HG03039 (cell line): ENCODE measurements around the gene CAPN15.

Experiments used
- ATAC-seq: cut with Tn5 transposase; IDR thresholded peaks from one replicate; pipeline ENCODE4 v1.9.1; 2021; ENCODE audit warnings: mild to moderate bottlenecking, moderate library complexity; ENCODE audit not compliant: unreplicated experiment

The CAPN15 gene

DNA sequence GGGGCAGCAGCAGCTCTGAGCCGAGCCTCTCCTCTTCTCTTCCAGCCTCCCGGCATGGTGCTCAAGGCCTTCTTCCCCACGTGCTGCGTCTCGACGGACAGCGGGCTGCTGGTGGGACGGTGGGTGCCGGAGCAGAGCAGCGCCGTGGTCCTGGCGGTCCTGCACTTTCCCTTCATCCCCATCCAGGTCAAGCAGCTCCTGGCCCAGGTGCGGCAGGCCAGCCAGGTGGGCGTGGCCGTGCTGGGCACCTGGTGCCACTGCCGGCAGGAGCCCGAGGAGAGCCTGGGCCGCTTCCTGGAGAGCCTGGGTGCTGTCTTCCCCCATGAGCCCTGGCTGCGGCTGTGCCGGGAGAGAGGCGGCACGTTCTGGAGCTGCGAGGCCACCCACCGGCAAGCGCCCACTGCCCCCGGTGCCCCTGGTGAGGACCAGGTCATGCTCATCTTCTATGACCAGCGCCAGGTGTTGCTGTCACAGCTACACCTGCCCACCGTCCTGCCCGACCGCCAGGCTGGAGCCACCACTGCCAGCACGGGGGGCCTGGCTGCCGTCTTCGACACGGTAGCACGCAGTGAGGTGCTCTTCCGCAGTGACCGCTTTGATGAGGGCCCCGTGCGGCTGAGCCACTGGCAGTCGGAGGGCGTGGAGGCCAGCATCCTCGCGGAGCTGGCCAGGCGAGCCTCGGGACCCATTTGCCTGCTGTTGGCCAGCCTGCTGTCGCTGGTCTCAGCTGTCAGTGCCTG, 46.7 kb downstream of the CAPN15 start:
- no peak for ATAC-seq

DNA sequence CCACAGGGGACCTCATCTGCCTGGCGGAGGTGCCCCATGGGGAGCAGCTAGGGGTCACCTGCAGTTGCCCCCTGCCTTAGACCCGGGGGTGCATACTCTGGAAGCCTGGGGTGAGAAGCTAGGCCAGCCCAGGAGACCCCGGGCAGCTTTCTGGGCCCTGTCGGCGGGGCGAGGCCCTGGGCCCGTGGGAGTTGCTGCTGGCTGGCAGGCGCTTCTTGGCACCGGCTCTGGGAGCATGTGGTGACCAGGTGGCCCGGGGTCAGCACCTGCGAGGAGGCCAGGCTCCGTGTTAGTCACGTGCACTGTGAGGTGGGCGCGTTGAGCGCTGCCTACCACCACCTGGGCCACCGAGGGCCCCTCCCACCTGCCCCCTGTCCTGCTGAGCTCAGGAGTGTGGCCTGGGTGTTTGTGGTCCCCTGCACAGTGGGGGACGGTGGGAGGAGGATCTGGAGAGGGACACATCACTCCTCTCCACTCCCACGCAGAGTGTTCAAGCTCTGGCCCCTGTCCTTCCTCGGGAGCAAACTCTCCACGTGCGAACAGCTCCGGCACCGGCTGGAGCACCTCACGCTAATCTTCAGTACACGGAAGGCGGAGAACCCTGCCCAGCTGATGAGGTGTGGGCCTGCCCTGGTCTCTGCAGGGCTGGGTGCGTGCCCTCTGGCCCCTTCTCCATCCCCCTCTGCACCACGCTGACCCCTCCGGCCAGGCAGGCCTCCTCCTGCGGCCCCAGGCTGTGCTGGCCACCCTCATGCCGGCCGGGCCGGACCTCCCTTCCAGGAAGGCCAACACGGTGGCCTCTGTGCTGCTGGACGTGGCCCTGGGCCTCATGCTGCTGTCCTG, 48.1 kb downstream of the CAPN15 start:
- no peak for ATAC-seq

GRCh38 chr16:576197-576822, 48.8 kb downstream of the CAPN15 start:
- no peak for ATAC-seq

GRCh38 chr16:576823-577201, 49.3 kb downstream of the CAPN15 start:
- ATAC-seq = no peak

GRCh38 chr16:577796-578195, 50.3 kb downstream of the CAPN15 start:
- ATAC-seq = no peak

- ATAC-seq = no peak
Measured at GRCh38 chr16:578232-578869, 50.8 kb downstream of the CAPN15 start.

GRCh38 chr16:578870-579405, 51.4 kb downstream of the CAPN15 start:
- ATAC-seq = no peak

DNA sequence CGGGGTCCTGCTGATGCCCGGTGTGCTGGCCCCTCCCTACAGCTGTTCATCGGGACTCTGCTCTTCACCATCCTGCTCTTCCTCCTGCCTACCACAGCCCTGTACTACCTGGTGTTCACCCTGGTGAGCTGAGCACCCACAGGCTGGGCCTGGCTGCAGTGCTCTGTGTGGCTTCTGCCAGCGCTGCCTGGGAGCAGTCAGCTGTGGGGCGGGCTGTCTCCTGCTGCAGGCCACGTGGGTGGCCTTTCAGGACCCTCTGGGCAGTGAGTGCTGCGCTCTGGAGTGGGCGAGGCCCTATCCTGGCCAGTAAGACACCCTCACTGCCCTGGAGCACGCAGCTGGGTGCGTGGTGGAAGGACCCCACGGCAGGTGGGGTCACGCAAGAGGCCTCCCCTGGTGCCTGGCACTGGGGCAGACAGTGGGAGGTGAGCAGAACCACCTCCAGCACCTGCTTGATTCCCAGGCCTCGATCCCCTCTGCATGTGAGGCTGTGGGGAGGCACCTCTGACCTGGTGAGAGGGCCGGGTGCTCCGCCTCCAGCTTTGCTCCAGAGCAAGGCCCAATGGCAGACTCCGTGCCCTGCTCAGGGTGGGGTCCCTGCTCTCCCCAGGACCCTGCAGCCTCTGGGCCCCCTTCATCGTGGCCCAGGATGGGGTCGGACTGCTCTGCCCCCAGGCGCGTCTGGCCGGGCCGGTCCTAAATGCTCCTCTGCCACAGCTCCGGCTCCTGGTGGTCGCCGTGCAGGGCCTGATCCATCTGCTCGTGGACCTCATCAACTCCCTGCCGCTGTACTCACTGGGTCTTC, 52.8 kb downstream of the CAPN15 start:
- no peak for ATAC-seq

DNA sequence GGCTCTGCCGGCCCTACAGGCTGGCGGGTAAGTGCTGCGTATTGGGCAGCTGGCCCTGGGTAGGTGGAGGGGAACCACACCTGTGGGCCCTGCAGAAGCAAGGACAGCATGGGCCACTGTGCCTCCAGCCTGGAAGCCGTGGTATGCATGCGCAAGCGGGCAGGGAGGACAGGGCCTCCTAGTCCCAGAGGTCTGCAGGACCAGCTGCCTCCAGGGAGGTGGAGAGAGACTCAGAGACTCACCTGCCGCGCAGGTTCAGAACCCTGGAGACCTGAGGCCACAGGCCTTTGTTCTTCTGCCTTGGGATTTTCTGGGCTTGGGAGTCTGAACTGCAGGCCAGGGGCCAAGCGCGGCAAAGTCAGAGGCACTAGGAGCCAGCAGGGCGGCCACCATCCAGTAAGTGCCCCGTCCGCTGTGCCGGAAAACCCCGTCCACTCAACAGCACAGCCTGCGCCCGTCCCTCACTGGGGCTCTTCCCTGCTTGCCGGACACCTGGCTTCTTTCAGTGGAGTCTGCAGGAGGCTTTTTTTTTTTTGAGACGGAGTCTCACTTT, 53.5 kb downstream of the CAPN15 start:
- no peak for ATAC-seq

GRCh38 chr16:582218-582613, 54.7 kb downstream of the CAPN15 start:
- ATAC-seq = no peak

DNA sequence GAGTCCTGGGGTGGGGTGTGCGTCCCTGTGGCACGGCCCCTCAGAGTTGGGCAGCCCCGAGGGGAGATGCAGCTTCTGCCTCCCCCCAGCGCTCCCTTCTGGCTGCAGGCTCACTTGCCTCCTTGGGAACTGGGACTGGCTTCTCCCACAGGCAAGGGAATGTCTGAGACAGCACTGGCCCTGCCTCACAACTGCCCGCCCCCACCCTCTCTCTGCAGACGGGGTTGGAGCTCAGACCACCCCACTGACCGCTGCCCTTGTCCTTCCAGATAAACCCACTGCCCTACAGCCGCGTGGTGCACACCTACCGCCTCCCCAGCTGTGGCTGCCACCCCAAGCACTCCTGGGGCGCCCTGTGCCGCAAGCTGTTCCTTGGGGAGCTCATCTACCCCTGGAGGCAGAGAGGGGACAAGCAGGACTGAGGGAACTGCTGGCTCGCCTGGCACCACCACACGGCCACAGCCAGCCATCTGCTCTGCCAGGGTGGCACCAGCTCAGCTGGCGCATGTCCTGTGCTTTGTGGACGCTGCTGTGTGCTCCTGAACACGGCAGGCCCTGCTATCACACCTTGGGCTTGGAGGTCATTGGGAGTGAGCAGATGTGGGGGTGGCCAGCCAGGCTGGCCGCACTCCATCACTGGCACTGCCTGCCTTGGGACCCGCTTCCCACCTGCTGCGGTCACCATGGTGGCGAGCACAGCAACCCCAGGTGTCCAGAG, 55.3 kb downstream of the CAPN15 start:
- ATAC-seq = no peak

DNA sequence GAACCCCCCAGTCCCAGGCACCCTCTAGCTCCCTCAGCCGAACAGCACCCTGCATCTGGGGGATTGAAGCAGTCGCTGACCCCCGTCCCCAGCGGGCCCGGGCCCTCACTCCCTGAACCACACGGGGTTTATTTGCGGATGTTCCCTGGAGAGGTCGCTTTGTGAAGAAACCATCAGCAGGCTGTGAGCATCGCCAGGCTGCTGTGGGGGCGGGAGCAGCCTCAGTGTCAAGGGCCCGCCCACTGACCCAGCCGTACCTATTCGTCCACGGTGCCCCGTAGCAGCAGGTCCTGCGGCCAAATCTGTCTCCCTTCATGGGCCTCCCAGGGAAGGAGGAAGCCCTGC, 55.9 kb downstream of the CAPN15 start:
- ATAC-seq = no peak

DNA sequence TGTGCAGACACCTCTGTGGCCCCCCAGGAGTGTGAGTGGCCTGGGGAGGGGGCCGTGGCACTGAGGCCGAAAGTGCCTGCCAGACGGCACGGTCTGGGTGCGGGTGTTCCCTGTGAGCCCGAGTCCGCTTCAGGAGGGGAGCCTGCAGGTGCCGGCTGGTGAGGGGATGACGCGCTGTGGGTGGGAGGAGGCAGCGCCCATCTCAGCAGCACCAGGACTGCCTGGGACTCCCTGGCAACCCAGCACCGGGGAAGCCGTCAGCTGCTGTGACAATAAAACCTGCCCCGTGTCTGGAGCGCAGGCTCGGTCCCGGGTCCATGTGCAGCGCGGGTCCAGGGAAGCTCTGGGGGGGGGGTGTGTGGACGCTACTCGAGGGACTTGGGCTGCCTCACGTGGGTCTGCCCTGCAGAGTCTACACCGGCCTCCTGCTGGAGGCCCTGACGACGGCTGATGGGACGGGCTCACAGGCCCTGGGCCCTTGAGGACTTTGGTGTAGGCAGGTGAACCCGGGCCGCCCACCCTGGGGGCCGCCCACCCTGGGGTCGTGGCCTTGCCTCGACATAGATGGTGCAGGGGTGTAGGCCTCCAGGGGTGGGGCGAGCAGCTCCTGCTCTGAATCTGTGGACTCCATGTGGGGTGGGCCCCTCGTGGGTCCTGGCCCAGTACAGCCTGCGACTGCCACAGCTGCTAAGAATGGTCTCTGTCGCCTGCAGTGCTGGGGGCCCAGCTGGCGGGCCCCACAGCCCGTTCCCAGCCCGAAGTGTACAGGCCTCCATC, 56.5 kb downstream of the CAPN15 start:
- ATAC-seq = no peak

DNA sequence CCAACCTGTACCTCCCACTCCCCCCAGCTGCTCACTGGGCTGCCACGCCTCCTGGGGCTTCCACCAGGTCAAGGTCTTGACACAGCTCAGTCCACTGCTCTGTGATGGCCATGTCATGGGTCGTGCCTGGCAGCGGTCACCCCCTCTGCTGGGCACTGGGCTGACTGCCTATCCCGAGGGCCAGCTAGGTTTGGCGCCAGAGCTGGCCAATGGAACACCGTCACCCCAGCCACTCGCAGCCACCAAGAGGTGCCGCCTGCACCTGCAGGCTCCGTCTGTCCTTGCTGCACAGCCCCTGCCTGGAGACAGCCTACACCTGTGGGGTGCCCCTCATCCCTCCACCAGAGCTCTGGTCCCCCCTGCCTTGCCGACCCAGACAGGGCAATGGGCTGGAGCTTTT, 57.8 kb downstream of the CAPN15 start:
- ATAC-seq = no peak

DNA sequence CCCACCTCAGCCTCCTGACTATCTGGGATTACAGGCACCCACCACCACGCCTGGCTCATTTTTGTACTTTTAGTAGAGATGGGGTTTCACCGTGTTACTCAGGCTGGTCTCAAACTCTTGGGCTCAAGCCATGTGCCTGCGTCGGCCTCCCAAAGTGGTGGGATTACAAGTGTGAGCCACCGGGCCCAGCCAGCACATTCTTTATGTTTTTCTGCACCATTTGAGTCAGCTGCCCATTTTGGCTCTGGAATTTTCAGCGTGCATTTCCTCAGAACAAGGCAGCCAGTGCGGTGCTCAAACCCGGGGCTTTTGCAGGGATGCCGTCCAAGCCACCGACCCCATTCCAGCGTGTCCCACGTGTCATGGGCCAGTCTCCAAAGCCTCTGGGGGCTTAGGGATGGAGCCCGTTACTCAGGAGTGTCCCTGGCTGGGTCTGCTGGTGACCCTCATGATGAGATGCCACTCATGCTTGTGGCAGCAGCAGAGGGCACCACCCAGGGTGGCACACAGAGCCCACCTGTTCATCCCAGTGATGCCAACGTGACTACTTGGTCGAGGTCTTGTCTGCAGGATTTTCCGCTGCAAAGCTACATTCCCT, 58.6 kb downstream of the CAPN15 start:
- no peak for ATAC-seq

DNA sequence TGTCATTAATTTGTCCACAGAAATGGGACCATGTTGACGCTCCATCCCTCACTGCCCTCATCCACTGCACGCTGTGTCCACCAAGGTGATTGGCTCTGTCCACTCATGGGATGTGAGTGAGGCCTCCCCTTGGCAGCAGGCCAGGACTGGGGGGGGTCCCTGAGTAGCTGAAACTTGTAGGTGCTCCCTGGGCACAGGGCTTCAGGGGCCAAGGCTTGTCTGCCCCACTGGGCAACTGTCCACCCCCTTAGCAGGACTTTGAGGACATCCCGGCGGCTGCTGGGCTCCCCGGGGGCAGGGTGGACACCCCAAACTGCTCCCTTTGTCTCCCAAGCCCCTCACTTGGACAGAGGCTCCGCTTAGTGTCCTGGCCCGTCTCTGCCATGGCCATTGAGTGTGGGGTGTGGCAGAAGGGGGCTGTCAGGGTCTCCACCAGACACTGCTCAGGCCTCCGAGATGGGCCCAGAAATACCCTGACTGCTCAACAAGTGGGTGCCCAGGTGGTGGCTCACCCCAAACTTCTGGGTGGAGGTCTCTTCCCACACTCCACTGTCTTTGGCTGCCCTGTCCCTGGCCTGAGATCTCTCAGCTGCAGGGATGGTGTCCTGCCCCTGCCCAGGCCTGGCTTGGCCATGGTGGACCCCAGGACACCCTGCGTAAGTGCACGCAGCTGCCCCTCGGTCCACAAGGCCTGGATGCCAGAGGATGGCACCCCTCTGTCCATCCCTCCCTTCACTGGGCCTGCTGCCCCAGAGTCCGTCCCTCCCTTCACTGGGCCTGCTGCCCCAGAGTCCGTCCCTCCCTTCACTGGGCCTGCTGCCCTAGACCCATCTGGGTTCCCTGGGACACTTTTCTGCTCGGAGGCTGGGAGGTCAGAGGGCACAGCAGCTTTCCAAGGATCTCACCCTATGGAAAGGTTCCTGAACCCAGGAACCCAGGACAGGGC, 59.4 kb downstream of the CAPN15 start:
- ATAC-seq = no peak

GRCh38 chr16:588639-588888, 61.1 kb downstream of the CAPN15 start:
- peak; percentile 2 for ATAC-seq
